Neural cell (in vitro differentiated cells): ENCODE results near the gene KLHDC7B. TPM values are rescaled to one million over a fixed set of nuclear protein-coding genes. Genes with fewer than 3 reads are reported as not detected.

ENCODE experiments used
- H2AFZ ChIP-seq: fragments of 200-600, 300-800 bp; sonication (generic), shearing (Covaris generic); 2 replicates; pipeline ENCODE4 v1.6.0; 2014; ENCODE audit warnings: low read depth, mild to moderate bottlenecking, antibody characterized with exemption, low read length, moderate library complexity
- H3F3A ChIP-seq: fragments of 200-600 bp; shearing (Covaris generic); 2 replicates; pipeline ENCODE4 v1.6.1; 2016; ENCODE audit warnings: mild to moderate bottlenecking, moderate library complexity, mixed read lengths, antibody characterized with exemption, low read length; ENCODE audit not compliant: insufficient read depth, poor library complexity, severe bottlenecking
- H3K27ac ChIP-seq: fragments of 200-600, 300-800 bp; sonication (generic), shearing (Covaris generic); 2 replicates; pipeline ENCODE4 v1.5.1; 2014; ENCODE audit warnings: mild to moderate bottlenecking, low read length, moderate library complexity
- H3K27me3 ChIP-seq: fragments of 300-800, 200-600 bp; sonication (generic), shearing (Covaris generic); 2 replicates; pipeline ENCODE4 v1.6.0; 2014; ENCODE audit warnings: mild to moderate bottlenecking, low read depth, low read length, moderate library complexity; ENCODE audit not compliant: insufficient read depth
- H3K36me3 ChIP-seq: fragments of 300-800, 200-600 bp; sonication (generic), shearing (Covaris generic); 2 replicates; pipeline ENCODE4 v1.5.1; 2014; ENCODE audit warnings: mild to moderate bottlenecking, antibody characterized with exemption, low read length, moderate library complexity; ENCODE audit not compliant: insufficient read depth
- H3K4me2 ChIP-seq: fragments of 300-800, 200-600 bp; sonication (generic), shearing (Covaris generic); 2 replicates; pipeline ENCODE4 v1.6.0; 2014; ENCODE audit warnings: mild to moderate bottlenecking, low read length
- H3K4me3 ChIP-seq: fragments of 300-800, 200-600 bp; sonication (generic), shearing (Covaris generic); 2 replicates; pipeline ENCODE4 v1.5.1; 2014; ENCODE audit warnings: mild to moderate bottlenecking, low read length, moderate library complexity
- H3K79me2 ChIP-seq: fragments of 200-600 bp; shearing (Covaris generic); replicated peaks from 2 replicates; pipeline ENCODE4 v1.6.0; 2014; ENCODE audit warnings: mild to moderate bottlenecking, low read length, moderate library complexity; ENCODE audit not compliant: insufficient read depth
- H3K9ac ChIP-seq: fragments of 300-800, 200-600 bp; sonication (generic), shearing (Covaris generic); 2 replicates; pipeline ENCODE4 v1.6.1; 2016; ENCODE audit warnings: mild to moderate bottlenecking, low read length, mixed read lengths
- H3K9me2 ChIP-seq: fragments of 200-600 bp; shearing (Covaris generic); 2 replicates; pipeline ENCODE4 v1.6.1; 2016; ENCODE audit warnings: mild to moderate bottlenecking, low read length, mixed read lengths; ENCODE audit not compliant: insufficient read depth
- H3K9me3 ChIP-seq: fragments of 200-600, 300-800 bp; sonication (generic), shearing (Covaris generic); 2 replicates; pipeline ENCODE4 v1.6.1; 2016; ENCODE audit warnings: mild to moderate bottlenecking, mixed run types, low read length, moderate library complexity, mixed read lengths
- H4K20me1 ChIP-seq: fragments of 200-600 bp; shearing (Covaris generic); 2 replicates; pipeline ENCODE4 v1.6.1; 2016; ENCODE audit warnings: mild to moderate bottlenecking, mixed run types; ENCODE audit not compliant: insufficient read depth
- EP300 ChIP-seq: fragments of 450-650 bp; conservative IDR thresholded peaks from 2 replicates; pipeline ENCODE4 v1.6.1; 2014; ENCODE audit warnings: antibody characterized with exemption, mild to moderate bottlenecking, moderate library complexity; ENCODE audit not compliant: poor library complexity, severe bottlenecking
- EZH2 ChIP-seq: fragments of 200-600, 300-800 bp; shearing (Covaris generic), sonication (generic); IDR thresholded peaks from 2 replicates; pipeline ENCODE4 v1.6.1; 2014; ENCODE audit warnings: antibody characterized with exemption, low read length, borderline replicate concordance, mild to moderate bottlenecking; ENCODE audit not compliant: insufficient read depth, poor library complexity, severe bottlenecking
- MXI1 ChIP-seq: fragments of 450-650 bp; conservative IDR thresholded peaks from 2 replicates; pipeline ENCODE4 v1.6.1; 2014; ENCODE audit warnings: antibody characterized with exemption, mild to moderate bottlenecking; ENCODE audit not compliant: poor library complexity, severe bottlenecking
- POLR2AphosphoS5 ChIP-seq: IDR thresholded peaks from 2 replicates; pipeline ENCODE4 v1.6.1; 2012
- RAD21 ChIP-seq: fragments of 450-650 bp; conservative IDR thresholded peaks from 2 replicates; pipeline ENCODE4 v1.6.1; 2014; ENCODE audit warnings: antibody characterized with exemption, mild to moderate bottlenecking, moderate library complexity
- SMC3 ChIP-seq: fragments of 450-650 bp; conservative IDR thresholded peaks from 2 replicates; pipeline ENCODE4 v1.6.1; 2014; ENCODE audit warnings: antibody characterized with exemption, mild to moderate bottlenecking, moderate library complexity; ENCODE audit not compliant: poor library complexity
- TAF1 ChIP-seq: IDR thresholded peaks from 2 replicates; pipeline ENCODE4 v1.6.1; 2012; ENCODE audit warnings: low read depth
- polyA plus RNA-seq: library from polyadenylated mRNA; depleted of rRNA; stranded (reverse); fragments of >200 nt; gene quantifications from 2 replicates; pipeline ENCODE4 v1.2.3, GENCODE V29; 2014
- TF ChIP-seq, protein P1 (sequence below): IDR thresholded peaks from 2 replicates; pipeline ENCODE4 v1.6.1; 2012; ENCODE audit warnings: borderline replicate concordance
- TF ChIP-seq, protein P2 (sequence below): fragments of 450-650 bp; IDR thresholded peaks from 2 replicates; pipeline ENCODE4 v1.5.1; 2014; ENCODE audit warnings: antibody characterized with exemption, mild to moderate bottlenecking, moderate library complexity; ENCODE audit not compliant: poor library complexity, severe bottlenecking

The KLHDC7B gene
- polyA plus RNA-seq, 1 donor from 2014 or later, result not detected

DNA sequence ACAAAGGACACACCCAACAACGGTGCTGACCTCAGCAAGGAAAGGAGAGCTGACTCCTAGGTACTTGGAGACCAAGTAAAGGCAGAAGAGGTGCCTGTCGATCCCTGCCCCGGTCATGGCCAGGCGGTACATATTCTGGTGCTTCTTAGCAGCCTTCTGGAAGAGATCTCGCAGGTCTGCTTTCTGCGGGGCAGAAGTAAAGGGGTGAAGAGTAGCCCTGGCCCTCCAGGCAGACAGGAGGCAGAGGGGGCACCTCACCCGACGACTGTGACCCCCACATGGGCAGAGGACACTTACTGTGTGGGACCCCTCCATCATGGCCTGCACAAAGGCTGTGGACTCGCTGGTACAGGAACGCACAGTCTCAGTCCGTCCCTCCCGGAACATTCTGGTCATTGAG is 25.2 kb downstream of the KLHDC7B start:
- no peak overlapping the region for H3K9ac ChIP-seq
- no peaks in the 10 kb centered on the region for H3F3A ChIP-seq

DNA sequence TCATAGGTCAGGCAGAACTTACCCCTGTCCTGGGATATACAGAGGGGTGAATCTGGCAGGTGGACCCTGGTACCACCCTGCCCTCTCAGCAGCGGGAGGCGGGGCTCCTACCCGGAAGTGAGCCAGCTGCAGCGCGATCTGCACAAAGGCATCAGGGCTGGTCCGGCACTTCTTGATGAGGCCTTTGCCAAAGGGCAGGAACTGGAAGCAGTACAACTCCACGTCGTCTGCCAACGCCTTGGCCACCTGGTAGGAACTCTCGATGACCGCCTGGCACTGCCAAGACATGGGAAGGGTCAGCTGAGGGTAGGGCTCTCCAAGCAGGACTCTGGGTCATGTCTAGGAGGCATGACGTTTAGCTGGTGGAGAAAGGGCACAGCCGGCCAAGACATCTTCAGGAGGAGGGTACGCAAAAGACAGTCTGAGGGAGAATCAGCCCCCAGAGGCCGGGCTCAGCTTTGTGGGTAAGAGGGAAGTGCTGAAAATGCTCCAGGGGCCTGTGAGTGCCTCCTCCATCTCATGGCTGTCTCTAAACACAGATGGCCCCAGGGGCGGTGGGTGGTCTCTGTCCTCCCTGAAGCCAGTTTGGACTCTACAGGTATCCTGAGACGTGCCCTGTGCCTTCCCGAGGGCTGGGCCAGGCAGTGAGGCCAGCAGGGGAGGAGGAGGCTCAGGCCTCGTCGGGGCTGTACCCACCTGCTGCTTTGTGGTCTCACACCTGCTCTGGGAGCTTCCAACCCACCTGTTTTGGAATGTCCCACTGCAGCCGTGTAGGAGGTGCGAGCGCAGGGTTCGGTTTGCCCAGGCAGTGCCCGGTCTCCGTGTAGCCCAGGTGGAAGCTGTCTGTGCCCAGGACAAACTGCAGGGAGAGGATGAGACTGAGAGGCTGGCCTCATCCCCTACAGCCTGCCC is 25.8 kb downstream of the KLHDC7B start:
- H4K20me1 ChIP-seq, result no peaks in the 10 kb centered on the region
- TF ChIP-seq EP300 (no peak), MXI1 (no peak), TAF1 (no peak), POLR2AphosphoS5 (no peak), RAD21 (no peak), SMC3 (no peak), EZH2 (no peak)
- TF ChIP-seq, protein P1, sequence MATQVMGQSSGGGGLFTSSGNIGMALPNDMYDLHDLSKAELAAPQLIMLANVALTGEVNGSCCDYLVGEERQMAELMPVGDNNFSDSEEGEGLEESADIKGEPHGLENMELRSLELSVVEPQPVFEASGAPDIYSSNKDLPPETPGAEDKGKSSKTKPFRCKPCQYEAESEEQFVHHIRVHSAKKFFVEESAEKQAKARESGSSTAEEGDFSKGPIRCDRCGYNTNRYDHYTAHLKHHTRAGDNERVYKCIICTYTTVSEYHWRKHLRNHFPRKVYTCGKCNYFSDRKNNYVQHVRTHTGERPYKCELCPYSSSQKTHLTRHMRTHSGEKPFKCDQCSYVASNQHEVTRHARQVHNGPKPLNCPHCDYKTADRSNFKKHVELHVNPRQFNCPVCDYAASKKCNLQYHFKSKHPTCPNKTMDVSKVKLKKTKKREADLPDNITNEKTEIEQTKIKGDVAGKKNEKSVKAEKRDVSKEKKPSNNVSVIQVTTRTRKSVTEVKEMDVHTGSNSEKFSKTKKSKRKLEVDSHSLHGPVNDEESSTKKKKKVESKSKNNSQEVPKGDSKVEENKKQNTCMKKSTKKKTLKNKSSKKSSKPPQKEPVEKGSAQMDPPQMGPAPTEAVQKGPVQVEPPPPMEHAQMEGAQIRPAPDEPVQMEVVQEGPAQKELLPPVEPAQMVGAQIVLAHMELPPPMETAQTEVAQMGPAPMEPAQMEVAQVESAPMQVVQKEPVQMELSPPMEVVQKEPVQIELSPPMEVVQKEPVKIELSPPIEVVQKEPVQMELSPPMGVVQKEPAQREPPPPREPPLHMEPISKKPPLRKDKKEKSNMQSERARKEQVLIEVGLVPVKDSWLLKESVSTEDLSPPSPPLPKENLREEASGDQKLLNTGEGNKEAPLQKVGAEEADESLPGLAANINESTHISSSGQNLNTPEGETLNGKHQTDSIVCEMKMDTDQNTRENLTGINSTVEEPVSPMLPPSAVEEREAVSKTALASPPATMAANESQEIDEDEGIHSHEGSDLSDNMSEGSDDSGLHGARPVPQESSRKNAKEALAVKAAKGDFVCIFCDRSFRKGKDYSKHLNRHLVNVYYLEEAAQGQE, result no peak
- TF ChIP-seq, protein P2, sequence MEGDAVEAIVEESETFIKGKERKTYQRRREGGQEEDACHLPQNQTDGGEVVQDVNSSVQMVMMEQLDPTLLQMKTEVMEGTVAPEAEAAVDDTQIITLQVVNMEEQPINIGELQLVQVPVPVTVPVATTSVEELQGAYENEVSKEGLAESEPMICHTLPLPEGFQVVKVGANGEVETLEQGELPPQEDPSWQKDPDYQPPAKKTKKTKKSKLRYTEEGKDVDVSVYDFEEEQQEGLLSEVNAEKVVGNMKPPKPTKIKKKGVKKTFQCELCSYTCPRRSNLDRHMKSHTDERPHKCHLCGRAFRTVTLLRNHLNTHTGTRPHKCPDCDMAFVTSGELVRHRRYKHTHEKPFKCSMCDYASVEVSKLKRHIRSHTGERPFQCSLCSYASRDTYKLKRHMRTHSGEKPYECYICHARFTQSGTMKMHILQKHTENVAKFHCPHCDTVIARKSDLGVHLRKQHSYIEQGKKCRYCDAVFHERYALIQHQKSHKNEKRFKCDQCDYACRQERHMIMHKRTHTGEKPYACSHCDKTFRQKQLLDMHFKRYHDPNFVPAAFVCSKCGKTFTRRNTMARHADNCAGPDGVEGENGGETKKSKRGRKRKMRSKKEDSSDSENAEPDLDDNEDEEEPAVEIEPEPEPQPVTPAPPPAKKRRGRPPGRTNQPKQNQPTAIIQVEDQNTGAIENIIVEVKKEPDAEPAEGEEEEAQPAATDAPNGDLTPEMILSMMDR, result no peak
- no peak overlapping the region for H2AFZ ChIP-seq
- H3K4me2 ChIP-seq, result no peak overlapping the region
- H3K79me2 ChIP-seq, result no peaks in the 10 kb centered on the region
- H3K36me3 ChIP-seq, result peaks cover 4% of the 10 kb centered on the region
- no peaks in the 10 kb centered on the region for H3K9me3 ChIP-seq
- no peaks in the 10 kb centered on the region for H3K9me2 ChIP-seq
- H3K27me3 ChIP-seq, result no peaks in the 10 kb centered on the region
- H3K27ac ChIP-seq, result no peak overlapping the region
- H3K4me3 ChIP-seq, result no peak overlapping the region
- H3F3A ChIP-seq, result no peaks in the 10 kb centered on the region
- no peak overlapping the region for H3K9ac ChIP-seq

More for the DNA sequence above, 25.2 kb downstream of the KLHDC7B start:
- Histone ChIP-seq H3K9me2 (no peaks in the 10 kb centered on the region), H3K36me3 (peaks cover 4% of the 10 kb centered on the region), H3K4me3 (no peak overlapping the region), H3K27ac (no peak overlapping the region), H3K4me2 (no peak overlapping the region), H3K9me3 (no peaks in the 10 kb centered on the region), H3K27me3 (no peaks in the 10 kb centered on the region), H2AFZ (no peak overlapping the region), H3K79me2 (no peaks in the 10 kb centered on the region), H4K20me1 (no peaks in the 10 kb centered on the region)
- TF ChIP-seq POLR2AphosphoS5 (no peak), MXI1 (no peak), TAF1 (no peak), EP300 (no peak), RAD21 (no peak), EZH2 (no peak), SMC3 (no peak)
- TF ChIP-seq, protein P1, result no peak
- TF ChIP-seq, protein P2, result no peak
